Measurements from ENCODE around the gene RELA.
A peak's percentile ranks its signal among the peaks of the same experiment; 100 is the strongest.

The RELA gene

GRCh38 chr11:65629579-65629978 is 33.1 kb downstream of the RELA start:
- DNase-seq = no peak

GRCh38 chr11:65627202-65627601 is 35.5 kb downstream of the RELA start:
- DNase-seq = no peak

DNA sequence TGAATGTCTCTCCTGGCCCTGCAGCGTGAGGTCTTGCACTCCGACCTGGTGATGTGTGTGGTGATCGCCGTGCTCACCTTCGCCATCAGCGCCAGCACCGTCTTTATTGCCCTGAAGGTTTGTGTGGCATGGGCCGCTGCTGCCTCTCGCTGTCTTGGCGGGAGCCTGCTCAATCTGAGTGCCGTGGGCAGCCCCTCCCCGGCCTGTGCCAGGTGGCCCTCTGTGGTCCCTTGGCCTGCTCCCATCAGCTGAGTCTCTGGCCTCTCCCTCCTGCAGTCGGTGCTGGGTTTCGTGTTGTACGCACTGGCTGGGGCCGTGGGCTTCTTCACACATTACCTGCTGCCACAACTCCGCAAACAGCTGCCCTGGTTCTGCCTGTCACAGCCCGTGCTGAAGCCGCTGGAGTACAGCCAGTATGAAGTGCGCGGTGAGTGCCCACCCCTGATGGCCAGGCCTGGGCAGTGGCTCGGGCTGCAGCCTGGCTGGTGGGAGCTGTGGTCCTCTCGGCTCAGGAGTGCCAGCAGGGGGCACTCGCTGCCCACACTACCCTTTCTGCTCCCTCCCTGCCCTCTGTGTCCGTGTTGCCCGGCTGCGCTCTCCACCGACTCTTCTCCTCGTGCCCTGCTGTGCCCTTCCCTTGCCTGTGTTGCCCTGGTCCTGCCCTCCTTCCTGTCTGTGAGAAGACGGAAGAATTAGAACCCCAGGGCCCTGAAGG is 36.9 kb downstream of the RELA start:
- DNase-seq = no peak

DNA sequence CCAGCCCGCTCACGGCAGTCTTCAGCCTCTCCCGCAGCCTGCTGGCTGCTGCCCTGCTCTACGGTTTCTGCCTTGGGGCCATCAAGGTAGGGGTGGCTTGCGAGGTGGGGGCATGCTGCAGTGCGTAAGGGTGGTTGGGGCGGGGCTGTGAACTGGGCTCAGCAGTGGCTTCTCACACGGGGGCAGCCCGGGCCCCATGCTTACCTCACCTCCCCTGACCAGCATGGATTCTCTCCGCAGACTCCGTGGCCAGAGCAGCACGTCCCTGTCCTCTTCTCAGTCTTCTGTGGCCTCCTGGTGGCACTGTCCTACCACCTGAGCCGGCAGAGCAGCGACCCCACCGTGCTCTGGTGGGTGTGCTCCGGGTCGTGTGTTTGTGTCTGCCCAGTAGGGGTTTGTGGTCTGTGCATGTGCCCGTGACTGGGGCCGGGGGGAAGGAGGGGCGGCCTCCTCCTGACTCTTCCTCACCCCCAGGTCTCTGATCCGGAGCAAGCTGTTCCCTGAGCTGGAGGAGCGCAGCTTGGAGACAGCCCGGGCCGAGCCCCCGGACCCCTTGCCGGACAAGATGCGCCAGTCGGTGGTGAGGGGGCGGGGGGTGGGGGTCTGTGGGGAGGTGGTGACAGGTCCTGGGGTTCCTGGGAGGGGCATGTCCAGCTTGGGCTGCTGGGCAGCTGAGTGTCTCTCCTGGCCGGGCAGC is 37.6 kb downstream of the RELA start:
- no peak for DNase-seq

- DNase-seq = no peak
These were observed 38.7 kb downstream of the RELA start for GRCh38 chr11:65623852-65624616.

DNA sequence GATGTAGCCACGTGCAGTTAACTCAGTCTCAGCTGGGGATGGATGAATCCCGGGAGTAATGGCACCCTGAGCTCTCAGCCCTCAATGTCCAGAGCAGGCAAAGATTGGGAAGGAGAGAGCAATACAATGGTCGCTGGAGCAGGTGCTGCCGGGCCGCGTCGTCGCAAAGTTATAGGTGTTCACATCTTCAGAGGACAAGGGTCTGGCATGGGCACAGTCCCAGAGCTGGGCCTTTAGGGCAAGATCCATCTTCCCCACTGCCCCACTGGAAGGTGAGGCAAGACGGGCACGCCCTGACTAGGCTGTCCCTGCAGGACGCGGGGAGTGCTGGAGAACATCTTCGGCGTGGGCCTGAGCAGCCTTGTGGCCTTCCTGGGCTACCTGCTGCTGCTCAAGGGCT is 39.5 kb downstream of the RELA start:
- no peak for DNase-seq

GRCh38 chr11:65622011-65622410 is 40.7 kb downstream of the RELA start:
- no peak for DNase-seq

DNA sequence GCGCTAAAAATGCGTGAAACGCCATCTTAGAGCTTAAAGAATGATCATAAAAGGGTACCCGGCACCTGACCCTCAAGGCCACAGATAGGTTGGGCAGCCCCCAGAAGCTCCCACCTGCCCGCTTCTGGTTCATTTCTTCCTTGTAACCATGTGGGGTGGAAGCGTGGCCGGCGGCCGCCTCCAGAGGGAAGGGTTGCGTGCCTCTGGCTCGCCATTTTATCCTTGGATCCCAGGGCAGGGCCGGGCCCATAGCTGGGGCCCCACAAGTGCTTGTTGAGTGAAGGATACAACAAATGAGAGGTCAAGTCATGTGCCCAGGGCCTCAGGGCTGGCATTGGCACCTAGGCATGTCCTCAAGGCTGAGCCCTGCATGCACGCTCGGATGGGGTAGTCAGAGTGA is 41.3 kb downstream of the RELA start:
- no peak for DNase-seq

DNA sequence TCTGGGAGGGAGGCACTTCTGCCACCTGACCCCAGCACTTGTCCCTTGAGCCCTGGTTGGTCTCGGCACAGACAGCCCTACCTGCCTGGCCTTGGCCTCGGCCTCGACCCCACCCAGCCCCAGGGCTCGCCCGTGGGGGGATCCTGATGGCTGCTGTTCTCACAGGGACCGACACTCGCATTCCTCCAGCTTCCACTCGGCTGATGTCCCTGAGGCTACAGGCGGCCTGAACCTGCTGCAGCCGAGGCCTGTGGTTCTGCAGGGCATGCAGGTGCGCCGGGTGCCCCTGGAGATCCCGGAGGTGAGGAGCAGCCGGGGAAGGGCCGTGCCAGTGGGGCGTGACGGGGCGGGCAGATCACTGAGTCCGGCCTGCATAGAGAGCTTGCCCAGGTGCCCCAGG is 42.0 kb downstream of the RELA start:
- DNase-seq = no peak

DNA sequence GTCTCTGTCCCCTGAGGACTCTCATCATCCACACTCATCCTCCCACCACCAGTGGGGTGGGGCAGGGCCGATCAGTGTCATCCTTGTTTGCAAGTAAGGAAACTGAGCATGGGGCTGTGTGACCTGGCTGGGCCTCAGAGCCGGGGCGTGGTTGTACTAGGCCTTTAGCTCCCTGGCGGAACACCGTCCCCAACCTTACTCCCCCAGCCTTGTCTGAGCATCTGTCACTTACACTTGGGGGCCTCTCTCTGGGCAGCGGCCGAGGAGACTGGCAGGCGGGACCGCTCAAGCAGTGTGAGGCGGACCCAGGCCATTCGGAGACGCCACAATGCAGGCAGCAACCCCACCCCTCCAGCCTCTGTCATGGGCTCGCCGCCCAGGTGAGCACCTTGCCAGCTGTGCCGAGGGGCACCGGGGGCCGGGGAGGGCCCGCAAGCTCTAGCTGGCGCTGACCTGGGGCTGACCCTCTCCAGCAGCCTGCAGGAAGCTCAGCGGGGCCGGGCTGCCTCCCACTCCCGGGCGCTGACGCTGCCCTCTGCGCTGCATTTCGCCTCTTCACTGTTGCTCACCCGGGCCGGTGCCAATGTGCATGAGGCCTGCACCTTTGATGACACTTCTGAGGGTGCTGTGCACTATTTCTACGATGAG is 43.3 kb downstream of the RELA start:
- no peak for DNase-seq

DNA sequence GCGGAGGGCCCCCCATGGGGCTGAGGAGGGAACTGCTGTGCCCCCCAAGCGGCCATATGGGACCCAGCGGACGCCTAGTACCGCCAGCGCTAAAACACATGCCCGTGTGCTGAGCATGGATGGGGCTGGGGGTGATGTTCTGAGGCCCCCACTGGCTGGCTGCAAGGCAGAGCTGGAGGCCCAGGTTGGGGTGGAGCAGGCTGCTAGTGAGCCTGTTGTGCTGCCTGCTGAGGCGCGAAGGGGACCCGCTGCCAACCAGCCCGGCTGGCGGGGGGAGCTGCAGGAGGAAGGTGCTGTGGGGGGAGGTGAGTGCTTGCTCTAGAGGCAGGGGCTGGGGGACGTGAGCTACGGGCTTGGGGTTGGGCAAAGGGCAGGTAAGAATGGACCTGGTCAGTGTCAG is 44.0 kb downstream of the RELA start:
- no peak for DNase-seq

GRCh38 chr11:65617990-65618751 is 44.5 kb downstream of the RELA start:
- no peak for DNase-seq

DNA sequence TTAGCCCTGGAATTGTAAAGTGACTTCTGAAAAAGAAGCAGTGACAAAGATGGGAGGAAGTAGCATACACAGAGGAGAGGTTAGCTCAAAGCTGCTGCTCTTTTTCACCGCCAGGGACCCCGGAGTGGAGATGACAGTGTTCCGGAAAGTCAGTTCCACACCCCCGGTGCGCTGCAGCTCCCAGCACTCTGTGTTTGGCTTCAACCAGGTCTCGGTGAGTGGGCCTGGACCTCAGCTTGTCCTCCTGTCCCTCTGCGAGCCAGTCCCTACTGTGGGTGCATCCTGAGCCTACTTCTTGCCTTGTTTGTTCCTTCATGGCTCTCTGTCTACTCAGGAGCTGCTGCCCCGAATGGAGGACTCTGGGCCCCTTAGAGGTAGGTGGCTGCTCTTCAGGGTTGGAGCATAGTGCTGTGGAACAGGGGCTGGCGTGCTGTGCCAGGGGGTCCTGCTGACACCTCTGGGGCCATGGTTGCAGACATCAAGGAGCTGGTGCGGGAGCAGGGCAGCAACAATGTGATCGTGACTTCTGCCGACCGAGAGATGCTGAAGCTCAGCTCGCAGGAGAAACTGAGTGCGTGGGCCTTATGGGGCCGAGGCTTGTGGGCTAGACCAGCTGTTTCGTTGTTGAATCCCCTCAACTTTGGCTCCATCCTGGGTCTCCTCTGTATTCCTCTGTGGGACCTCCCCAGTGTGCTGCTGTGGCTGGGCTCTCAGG is 45.4 kb downstream of the RELA start:
- DNase-seq = no peak

GRCh38 chr11:65616575-65617001 is 46.1 kb downstream of the RELA start:
- no peak for DNase-seq

DNA sequence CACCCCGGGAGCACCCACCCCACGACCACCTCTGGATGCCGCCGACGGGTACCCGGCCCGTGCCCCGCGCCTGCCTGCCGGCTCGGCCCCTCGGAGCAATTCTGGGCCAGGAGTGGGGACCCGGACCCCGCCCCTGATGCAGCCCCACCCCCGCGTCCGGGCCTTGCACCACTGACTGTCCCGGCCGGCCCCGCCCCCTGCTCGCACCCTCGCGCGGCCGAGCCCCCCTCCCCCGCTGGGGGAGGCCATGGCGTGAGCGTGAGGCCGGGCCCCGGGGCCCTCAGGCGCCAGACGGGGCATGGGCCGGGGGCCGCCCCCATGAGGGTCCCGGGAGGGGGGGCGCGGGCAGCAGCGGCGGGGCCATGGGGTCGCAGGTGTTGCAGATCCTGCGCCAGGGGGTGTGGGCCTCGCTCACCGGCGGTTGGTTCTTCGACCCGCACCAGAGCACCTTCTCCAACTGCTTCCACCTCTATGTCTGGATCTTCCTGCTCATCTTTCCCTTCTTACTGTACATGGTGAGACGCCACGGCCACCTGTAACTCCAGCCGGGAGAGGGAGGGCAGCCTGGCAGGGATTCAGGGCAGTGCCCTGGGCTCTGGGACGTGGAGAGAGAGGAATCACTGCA is 46.7 kb downstream of the RELA start:
- DNase-seq = peak; percentile 34

DNA sequence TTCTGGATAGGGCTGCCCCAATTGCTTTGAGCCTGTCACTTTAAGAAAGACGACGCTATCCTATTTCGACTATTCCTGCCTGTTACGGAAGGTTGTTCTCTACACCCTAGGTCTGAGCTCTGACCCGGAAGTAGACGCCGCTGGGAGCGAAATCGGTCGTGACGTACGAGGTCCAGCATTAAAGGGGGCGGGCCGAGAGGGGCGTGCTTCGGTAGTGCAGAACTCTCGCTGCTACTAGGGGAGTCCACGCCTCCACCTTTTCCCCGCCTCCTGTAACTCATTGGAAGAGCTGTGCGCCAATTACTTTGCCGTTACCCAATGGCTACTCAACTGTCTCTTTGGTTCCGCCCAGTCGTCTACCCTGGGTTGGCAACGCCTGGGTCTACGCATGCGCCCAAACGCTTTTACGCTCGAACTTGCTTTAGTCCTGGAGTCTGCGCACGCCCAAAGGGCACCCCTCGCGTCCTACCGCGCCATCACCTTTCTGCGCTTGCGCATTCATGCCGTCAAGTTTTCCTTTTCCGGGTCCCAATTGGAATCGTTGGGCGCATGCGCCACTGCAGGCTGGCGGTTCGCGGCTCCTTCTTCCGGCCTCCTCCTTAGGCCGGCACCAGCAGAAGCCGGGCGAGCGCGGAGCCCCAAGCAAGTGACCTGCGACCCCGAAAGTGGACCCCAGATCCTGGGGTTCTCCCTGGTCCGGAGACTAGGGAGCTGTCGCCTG is 47.3 kb downstream of the RELA start, which contains the start of gene PCNX3:
Gene PCNX3 (plus strand): TSS at position 548 of the 721 bp plus-strand sequence. CDS start 536 bp downstream, outside the sequence.
- peak; percentile 100 for DNase-seq

- no peak for DNase-seq
These were observed 49.4 kb downstream of the RELA start for GRCh38 chr11:65613091-65613928.

- no peak for DNase-seq
These were observed 50.0 kb downstream of the RELA start for GRCh38 chr11:65612691-65613090.

GRCh38 chr11:65611758-65612603 is 50.7 kb downstream of the RELA start:
- no peak for DNase-seq
